HEK293 (cell line): Measurements from ENCODE around the gene OPN4.

Source experiments
- CTCF ChIA-PET: fragments of 350-600 bp; formaldehyde crosslinking; extraction: SDS; loops from one replicate; lab custom pipeline; 2021; ENCODE audit warnings: antibody characterized with exemption; lab: Yijun Ruan, JAX
- POLR2A ChIA-PET: fragments of 300-600 bp; formaldehyde crosslinking; extraction: SDS; loops from one replicate; lab custom pipeline; 2020; ENCODE audit warnings: antibody characterized with exemption, inconsistent platforms; lab: Yijun Ruan, JAX
- H3K27ac ChIP-seq: fragments of 200-500 bp; sonication (Bioruptor generic); 2 replicates; pipeline ENCODE4 v1.5.1; 2014; ENCODE audit warnings: low read depth, low read length, control low read depth, inconsistent platforms; ENCODE audit errors: extremely low read depth
- H3K36me3 ChIP-seq, 2 experiments: fragments of 200-500 bp in 1 of 2; sonication (Bioruptor generic) in 1 of 2; 1 replicate in 1 of 2; 2 replicates in 1 of 2; pipeline ENCODE4 v1.5.1; 2014 to 2017; ENCODE audit warnings: inconsistent platforms in 2 of 2, low read length in 2 of 2; ENCODE audit not compliant: control insufficient read depth in 2 of 2, insufficient read depth in 1 of 2
- H3K4me1 ChIP-seq: fragments of 200-500 bp; sonication (Bioruptor generic); 2 replicates; pipeline ENCODE4 v1.5.1; 2014; ENCODE audit warnings: mild to moderate bottlenecking, low read length, inconsistent platforms; ENCODE audit not compliant: control insufficient read depth, insufficient read depth
- H3K4me3 ChIP-seq: 2 replicates; pipeline ENCODE4 v1.5.1; 2011; ENCODE audit warnings: low read depth, mild to moderate bottlenecking, control low read depth, low read length, moderate library complexity
- H3K9me3 ChIP-seq: fragments of 200-500 bp; sonication (Bioruptor generic); 2 replicates; pipeline ENCODE4 v1.5.1; 2014; ENCODE audit warnings: low read depth, low read length, inconsistent platforms; ENCODE audit not compliant: control insufficient read depth, insufficient read depth
- BCL11A ChIP-seq: fragments of 450-650 bp; formaldehyde crosslinking; IDR thresholded peaks from 2 replicates; pipeline ENCODE4 v1.5.1; 2016; ENCODE audit warnings: low read depth, missing biosample characterization, missing genetic modification characterization
- KLF8 ChIP-seq: fragments of 450-650 bp; formaldehyde crosslinking; IDR thresholded peaks from 2 replicates; pipeline ENCODE4 v1.5.1; 2016; ENCODE audit warnings: missing biosample characterization, missing genetic modification characterization
- OSR2 ChIP-seq: fragments of 450-650 bp; formaldehyde crosslinking; IDR thresholded peaks from 2 replicates; pipeline ENCODE4 v1.5.1; 2016; ENCODE audit warnings: missing biosample characterization, missing genetic modification characterization
- TCF7L2 ChIP-seq: IDR thresholded peaks from 2 replicates; pipeline ENCODE4 v1.6.1; 2011; ENCODE audit warnings: low read depth, mild to moderate bottlenecking, inconsistent platforms, low read length, moderate library complexity, borderline replicate concordance
- WT1 ChIP-seq: fragments of 450-650 bp; formaldehyde crosslinking; IDR thresholded peaks from 2 replicates; pipeline ENCODE4 v1.5.1; 2016; ENCODE audit warnings: missing biosample characterization, missing genetic modification characterization
- ZBTB20 ChIP-seq: fragments of 450-650 bp; formaldehyde crosslinking; IDR thresholded peaks from 2 replicates; pipeline ENCODE4 v1.5.1; 2016; ENCODE audit warnings: missing biosample characterization, missing genetic modification characterization
- ZEB2 ChIP-seq: fragments of 450-650 bp; formaldehyde crosslinking; IDR thresholded peaks from 2 replicates; pipeline ENCODE4 v1.5.1; 2016; ENCODE audit warnings: missing biosample characterization, missing genetic modification characterization
- ZIC2 ChIP-seq: fragments of 450-650 bp; formaldehyde crosslinking; IDR thresholded peaks from 2 replicates; pipeline ENCODE4 v1.5.1; 2016; ENCODE audit warnings: missing biosample characterization, missing genetic modification characterization
- ZNF311 ChIP-seq: fragments of 450-650 bp; formaldehyde crosslinking; IDR thresholded peaks from 2 replicates; pipeline ENCODE4 v1.5.1; 2017; ENCODE audit warnings: missing biosample characterization, missing genetic modification characterization, borderline replicate concordance
- ZNF335 ChIP-seq: fragments of 450-650 bp; formaldehyde crosslinking; conservative IDR thresholded peaks from 2 replicates; pipeline ENCODE4 v1.5.1; 2016; ENCODE audit warnings: missing biosample characterization, missing genetic modification characterization
- ZNF341 ChIP-seq: fragments of 450-650 bp; formaldehyde crosslinking; IDR thresholded peaks from 2 replicates; pipeline ENCODE4; 2016; ENCODE audit warnings: low read depth, missing biosample characterization, missing genetic modification characterization
- ZNF394 ChIP-seq: fragments of 450-650 bp; formaldehyde crosslinking; IDR thresholded peaks from 2 replicates; pipeline ENCODE4 v1.5.1; 2016; ENCODE audit warnings: missing biosample characterization, missing genetic modification characterization, mild to moderate bottlenecking, moderate library complexity, borderline replicate concordance
- ZNF473 ChIP-seq: fragments of 450-650 bp; formaldehyde crosslinking; IDR thresholded peaks from 2 replicates; pipeline ENCODE4 v1.5.1; 2017; ENCODE audit warnings: missing biosample characterization, missing genetic modification characterization
- ZNF549 ChIP-seq: fragments of 450-650 bp; IDR thresholded peaks from 2 replicates; pipeline ENCODE4 v1.5.1; 2018; ENCODE audit warnings: missing biosample characterization, missing genetic modification characterization, mild to moderate bottlenecking, inconsistent platforms, moderate library complexity
- ZNF560 ChIP-seq: fragments of 450-650 bp; formaldehyde crosslinking; IDR thresholded peaks from 2 replicates; pipeline ENCODE4 v1.5.1; 2017; ENCODE audit warnings: missing biosample characterization, missing genetic modification characterization, borderline replicate concordance
- ZNF561 ChIP-seq: fragments of 450-650 bp; IDR thresholded peaks from 2 replicates; pipeline ENCODE4 v1.5.1; 2018; ENCODE audit warnings: missing biosample characterization, missing genetic modification characterization, borderline replicate concordance
- ZNF626 ChIP-seq: fragments of 450-650 bp; sonication (Bioruptor Pico); formaldehyde crosslinking; IDR thresholded peaks from 2 replicates; pipeline ENCODE4 v1.5.1; 2018; ENCODE audit warnings: missing biosample characterization, missing genetic modification characterization, inconsistent platforms
- ZNF654 ChIP-seq: fragments of 450-650 bp; formaldehyde crosslinking; IDR thresholded peaks from 2 replicates; pipeline ENCODE4 v1.5.1; 2016; ENCODE audit warnings: low read depth, missing biosample characterization, missing genetic modification characterization
- ZNF660 ChIP-seq: fragments of 450-650 bp; IDR thresholded peaks from 2 replicates; pipeline ENCODE4 v1.5.1; 2018; ENCODE audit warnings: missing biosample characterization, mild to moderate bottlenecking, missing genetic modification characterization
- ZNF747 ChIP-seq: fragments of 450-650 bp; formaldehyde crosslinking; IDR thresholded peaks from 2 replicates; pipeline ENCODE4 v1.5.1; 2016; ENCODE audit warnings: missing biosample characterization, missing genetic modification characterization
- ZNF776 ChIP-seq: fragments of 450-650 bp; formaldehyde crosslinking; IDR thresholded peaks from 2 replicates; pipeline ENCODE4 v1.5.0; 2017; ENCODE audit warnings: missing biosample characterization, missing genetic modification characterization, borderline replicate concordance
- ZNF785 ChIP-seq: fragments of 450-650 bp; formaldehyde crosslinking; IDR thresholded peaks from 2 replicates; pipeline ENCODE4 v1.5.1; 2016; ENCODE audit warnings: missing biosample characterization, missing genetic modification characterization
- ZNF830 ChIP-seq: fragments of 450-650 bp; IDR thresholded peaks from 2 replicates; pipeline ENCODE4 v1.5.0; 2018; ENCODE audit warnings: missing biosample characterization, missing genetic modification characterization, low read depth, mild to moderate bottlenecking, moderate library complexity
- ZSCAN23 ChIP-seq: fragments of 450-650 bp; formaldehyde crosslinking; IDR thresholded peaks from 2 replicates; pipeline ENCODE4 v1.5.1; 2016; ENCODE audit warnings: missing biosample characterization, missing genetic modification characterization
- TF ChIP-seq, protein P1 (sequence below): fragments of 450-650 bp; formaldehyde crosslinking; IDR thresholded peaks from 2 replicates; pipeline ENCODE4 v1.5.1; 2016; ENCODE audit warnings: missing biosample characterization, missing genetic modification characterization
- TF ChIP-seq, protein P2 (sequence below): fragments of 450-650 bp; formaldehyde crosslinking; IDR thresholded peaks from 2 replicates; pipeline ENCODE4 v1.5.1; 2017; ENCODE audit warnings: missing biosample characterization, missing genetic modification characterization
- TF ChIP-seq, protein P3 (sequence below): fragments of 450-650 bp; formaldehyde crosslinking; IDR thresholded peaks from 2 replicates; pipeline ENCODE4 v1.5.1; 2016; ENCODE audit warnings: missing biosample characterization, missing genetic modification characterization
- TF ChIP-seq, protein P4 (sequence below): fragments of 450-650 bp; formaldehyde crosslinking; IDR thresholded peaks from 2 replicates; pipeline ENCODE4 v1.5.1; 2016; ENCODE audit warnings: missing biosample characterization, missing genetic modification characterization
- TF ChIP-seq, protein P5 (sequence below): fragments of 450-650 bp; formaldehyde crosslinking; IDR thresholded peaks from 2 replicates; pipeline ENCODE4 v1.5.1; 2017; ENCODE audit warnings: missing biosample characterization, missing genetic modification characterization

Gene OPN4

DNA sequence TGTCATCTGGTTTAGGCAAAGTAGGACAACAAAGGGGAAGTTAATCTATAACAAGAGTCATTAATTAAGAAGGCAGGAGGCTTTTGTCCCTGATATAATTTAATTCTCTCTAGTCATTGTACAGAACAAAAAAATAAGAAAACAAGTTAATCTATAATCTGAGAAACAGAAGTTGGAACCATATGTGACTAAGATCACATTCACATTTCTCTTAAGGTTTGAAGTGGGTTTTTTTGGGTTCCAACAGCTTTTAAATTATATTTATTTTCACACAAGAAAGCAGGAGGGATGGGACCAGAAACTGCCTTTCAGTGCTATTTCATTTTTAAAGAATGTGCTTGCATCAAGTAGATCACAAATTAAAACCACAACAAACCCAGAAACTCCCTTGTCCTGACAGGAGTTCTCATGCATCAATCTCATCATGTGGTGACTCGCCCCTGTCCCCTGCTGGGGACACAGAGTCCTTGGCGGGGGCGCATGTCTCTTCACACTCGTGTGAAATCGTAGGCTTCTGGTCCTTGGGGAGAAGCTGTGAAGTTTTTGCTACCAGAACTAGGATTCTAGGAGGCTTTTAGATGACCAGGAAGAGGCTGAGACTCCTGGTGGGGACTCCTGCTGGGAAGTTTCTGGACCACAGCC, 10.1 kb upstream of the OPN4 start:
- ChIA-PET CTCF (interaction anchor here (0.6 to 5.3 kb wide), 6 partner anchors 14 to 244 kb away, joined by 3 to 46 read pairs (median 4); no protein-coding TSS in a partner anchor), POLR2A (no interaction called here)
- H3K4me1 ChIP-seq = peaks cover 9% of the 10 kb centered on the region
- no peaks in the 10 kb centered on the region for H3K9me3 ChIP-seq
- no peaks in the 10 kb centered on the region for H3K36me3 ChIP-seq
- no peak overlapping the region for H3K27ac ChIP-seq
- H3K4me3 ChIP-seq = no peak overlapping the region
- TF ChIP-seq, protein P1, sequence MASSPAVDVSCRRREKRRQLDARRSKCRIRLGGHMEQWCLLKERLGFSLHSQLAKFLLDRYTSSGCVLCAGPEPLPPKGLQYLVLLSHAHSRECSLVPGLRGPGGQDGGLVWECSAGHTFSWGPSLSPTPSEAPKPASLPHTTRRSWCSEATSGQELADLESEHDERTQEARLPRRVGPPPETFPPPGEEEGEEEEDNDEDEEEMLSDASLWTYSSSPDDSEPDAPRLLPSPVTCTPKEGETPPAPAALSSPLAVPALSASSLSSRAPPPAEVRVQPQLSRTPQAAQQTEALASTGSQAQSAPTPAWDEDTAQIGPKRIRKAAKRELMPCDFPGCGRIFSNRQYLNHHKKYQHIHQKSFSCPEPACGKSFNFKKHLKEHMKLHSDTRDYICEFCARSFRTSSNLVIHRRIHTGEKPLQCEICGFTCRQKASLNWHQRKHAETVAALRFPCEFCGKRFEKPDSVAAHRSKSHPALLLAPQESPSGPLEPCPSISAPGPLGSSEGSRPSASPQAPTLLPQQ = 0 out of 2 replicates have a peak, but pooled peaks have one; percentile 29
- no peak for TF ChIP-seq ZNF560 (tag by site-specific recombination)
- TF ChIP-seq ZEB2 = peak; percentile 67
- 0 out of 2 replicates have a peak, but pooled peaks have one; percentile 53 for TF ChIP-seq ZBTB20 (tag by site-specific recombination)
- no peak for TF ChIP-seq TCF7L2
- no peak for TF ChIP-seq ZNF654
- TF ChIP-seq, protein P2, sequence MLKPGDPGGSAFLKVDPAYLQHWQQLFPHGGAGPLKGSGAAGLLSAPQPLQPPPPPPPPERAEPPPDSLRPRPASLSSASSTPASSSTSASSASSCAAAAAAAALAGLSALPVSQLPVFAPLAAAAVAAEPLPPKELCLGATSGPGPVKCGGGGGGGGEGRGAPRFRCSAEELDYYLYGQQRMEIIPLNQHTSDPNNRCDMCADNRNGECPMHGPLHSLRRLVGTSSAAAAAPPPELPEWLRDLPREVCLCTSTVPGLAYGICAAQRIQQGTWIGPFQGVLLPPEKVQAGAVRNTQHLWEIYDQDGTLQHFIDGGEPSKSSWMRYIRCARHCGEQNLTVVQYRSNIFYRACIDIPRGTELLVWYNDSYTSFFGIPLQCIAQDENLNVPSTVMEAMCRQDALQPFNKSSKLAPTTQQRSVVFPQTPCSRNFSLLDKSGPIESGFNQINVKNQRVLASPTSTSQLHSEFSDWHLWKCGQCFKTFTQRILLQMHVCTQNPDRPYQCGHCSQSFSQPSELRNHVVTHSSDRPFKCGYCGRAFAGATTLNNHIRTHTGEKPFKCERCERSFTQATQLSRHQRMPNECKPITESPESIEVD (tag by site-specific recombination) = peak; percentile 34; the same call in 1 of the 2 replicates
- no peak for TF ChIP-seq BCL11A (tag by site-specific recombination)
- peak; percentile 69 for TF ChIP-seq WT1 (tag by site-specific recombination)
- TF ChIP-seq OSR2 = peak; percentile 47
- TF ChIP-seq, protein P3, sequence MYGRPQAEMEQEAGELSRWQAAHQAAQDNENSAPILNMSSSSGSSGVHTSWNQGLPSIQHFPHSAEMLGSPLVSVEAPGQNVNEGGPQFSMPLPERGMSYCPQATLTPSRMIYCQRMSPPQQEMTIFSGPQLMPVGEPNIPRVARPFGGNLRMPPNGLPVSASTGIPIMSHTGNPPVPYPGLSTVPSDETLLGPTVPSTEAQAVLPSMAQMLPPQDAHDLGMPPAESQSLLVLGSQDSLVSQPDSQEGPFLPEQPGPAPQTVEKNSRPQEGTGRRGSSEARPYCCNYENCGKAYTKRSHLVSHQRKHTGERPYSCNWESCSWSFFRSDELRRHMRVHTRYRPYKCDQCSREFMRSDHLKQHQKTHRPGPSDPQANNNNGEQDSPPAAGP (tag by site-specific recombination) = 0 out of 2 replicates have a peak, but pooled peaks have one; percentile 55
- no peak for TF ChIP-seq ZNF830 (tag by site-specific recombination)
- TF ChIP-seq ZNF747 (tag by site-specific recombination) = no peak
- TF ChIP-seq ZSCAN23 = no peak
- TF ChIP-seq ZNF311 = no peak
- 0 out of 2 replicates have a peak, but pooled peaks have one; percentile 41 for TF ChIP-seq ZNF660 (tag by site-specific recombination)
- peak; percentile 88 for TF ChIP-seq ZIC2 (tag by site-specific recombination)
- TF ChIP-seq ZNF776 (tag by site-specific recombination) = no peak
- no peak for TF ChIP-seq ZNF549 (tag by site-specific recombination)
- no peak for TF ChIP-seq ZNF473 (tag by site-specific recombination)
- TF ChIP-seq, protein P4, sequence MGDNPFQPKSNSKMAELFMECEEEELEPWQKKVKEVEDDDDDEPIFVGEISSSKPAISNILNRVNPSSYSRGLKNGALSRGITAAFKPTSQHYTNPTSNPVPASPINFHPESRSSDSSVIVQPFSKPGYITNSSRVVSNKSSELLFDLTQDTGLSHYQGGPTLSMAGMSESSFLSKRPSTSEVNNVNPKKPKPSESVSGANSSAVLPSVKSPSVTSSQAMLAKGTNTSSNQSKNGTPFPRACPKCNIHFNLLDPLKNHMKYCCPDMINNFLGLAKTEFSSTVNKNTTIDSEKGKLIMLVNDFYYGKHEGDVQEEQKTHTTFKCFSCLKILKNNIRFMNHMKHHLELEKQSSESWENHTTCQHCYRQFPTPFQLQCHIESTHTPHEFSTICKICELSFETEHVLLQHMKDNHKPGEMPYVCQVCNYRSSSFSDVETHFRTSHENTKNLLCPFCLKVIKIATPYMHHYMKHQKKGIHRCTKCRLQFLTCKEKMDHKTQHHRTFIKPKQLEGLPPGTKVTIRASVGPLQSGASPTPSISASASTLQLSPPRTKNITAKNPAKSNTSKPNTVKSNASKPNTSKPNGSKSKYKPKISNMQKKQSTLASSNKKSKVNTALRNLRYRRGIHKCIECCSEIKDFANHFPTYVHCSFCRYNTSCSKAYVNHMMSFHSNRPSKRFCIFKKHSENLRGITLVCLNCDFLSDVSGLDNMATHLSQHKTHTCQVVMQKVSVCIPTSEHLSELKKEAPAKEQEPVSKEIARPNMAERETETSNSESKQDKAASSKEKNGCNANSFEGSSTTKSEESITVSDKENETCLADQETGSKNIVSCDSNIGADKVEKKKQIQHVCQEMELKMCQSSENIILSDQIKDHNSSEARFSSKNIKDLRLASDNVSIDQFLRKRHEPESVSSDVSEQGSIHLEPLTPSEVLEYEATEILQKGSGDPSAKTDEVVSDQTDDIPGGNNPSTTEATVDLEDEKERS (tag by site-specific recombination) = no peak
- TF ChIP-seq ZNF341 (tag by site-specific recombination) = no peak
- TF ChIP-seq, protein P5, sequence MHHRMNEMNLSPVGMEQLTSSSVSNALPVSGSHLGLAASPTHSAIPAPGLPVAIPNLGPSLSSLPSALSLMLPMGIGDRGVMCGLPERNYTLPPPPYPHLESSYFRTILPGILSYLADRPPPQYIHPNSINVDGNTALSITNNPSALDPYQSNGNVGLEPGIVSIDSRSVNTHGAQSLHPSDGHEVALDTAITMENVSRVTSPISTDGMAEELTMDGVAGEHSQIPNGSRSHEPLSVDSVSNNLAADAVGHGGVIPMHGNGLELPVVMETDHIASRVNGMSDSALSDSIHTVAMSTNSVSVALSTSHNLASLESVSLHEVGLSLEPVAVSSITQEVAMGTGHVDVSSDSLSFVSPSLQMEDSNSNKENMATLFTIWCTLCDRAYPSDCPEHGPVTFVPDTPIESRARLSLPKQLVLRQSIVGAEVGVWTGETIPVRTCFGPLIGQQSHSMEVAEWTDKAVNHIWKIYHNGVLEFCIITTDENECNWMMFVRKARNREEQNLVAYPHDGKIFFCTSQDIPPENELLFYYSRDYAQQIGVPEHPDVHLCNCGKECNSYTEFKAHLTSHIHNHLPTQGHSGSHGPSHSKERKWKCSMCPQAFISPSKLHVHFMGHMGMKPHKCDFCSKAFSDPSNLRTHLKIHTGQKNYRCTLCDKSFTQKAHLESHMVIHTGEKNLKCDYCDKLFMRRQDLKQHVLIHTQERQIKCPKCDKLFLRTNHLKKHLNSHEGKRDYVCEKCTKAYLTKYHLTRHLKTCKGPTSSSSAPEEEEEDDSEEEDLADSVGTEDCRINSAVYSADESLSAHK = peak; percentile 83
- TF ChIP-seq ZNF626 (tag by site-specific recombination) = no peak
- peak; percentile 67; the same call in 1 of the 2 replicates for TF ChIP-seq ZNF394 (tag by site-specific recombination)
- TF ChIP-seq ZNF561 (tag by site-specific recombination) = peak; percentile 59; the same call in 1 of the 2 replicates
- no peak for TF ChIP-seq KLF8 (tag by site-specific recombination)
- TF ChIP-seq ZNF335 (tag by site-specific recombination) = no peak
- TF ChIP-seq ZNF785 (tag by site-specific recombination) = no peak
